Measurements from ENCODE around the gene FBLN5.

GRCh38 chr14:91945751-91946621, 1.5 kb downstream of the FBLN5 start:
- no peak for TF ChIP-seq CTCF (IDR thresholded peaks at IDR 0.05)
- no peak for TF ChIP-seq POLR2A (IDR thresholded peaks at IDR 0.05)
